RWPE2 (cell line): Measurements from ENCODE around the gene LAPTM5.
A peak's percentile ranks its signal among the peaks of the same experiment; 100 is the strongest.

Source experiments
- ATAC-seq: fragments of 200-7000 bp; cut with Tn5 transposase; 3 replicates; pipeline ENCODE4 v1.9.1; 2021; ENCODE audit warnings: low read depth
- DNase-seq: peaks from one replicate; pipeline ENCODE4 v3.0.0-alpha.2; 2020; ENCODE audit warnings: low spot score
- H3K27ac ChIP-seq: fragments of 450-650 bp; 2 replicates; pipeline ENCODE4 v1.5.1; 2017; ENCODE audit warnings: mild to moderate bottlenecking; ENCODE audit not compliant: poor library complexity, severe bottlenecking
- H3K27me3 ChIP-seq: fragments of 250-450 bp; sonication (Bioruptor Pico); 2 replicates; pipeline ENCODE4 v1.5.1; 2021; ENCODE audit warnings: mild to moderate bottlenecking, moderate library complexity; ENCODE audit not compliant: insufficient read depth, poor library complexity, severe bottlenecking
- H3K36me3 ChIP-seq: fragments of 250-450 bp; sonication (Bioruptor Pico); 2 replicates; pipeline ENCODE4 v1.5.1; 2020; ENCODE audit warnings: low read depth, mild to moderate bottlenecking, moderate library complexity
- H3K4me1 ChIP-seq: fragments of 250-450 bp; sonication (Bioruptor Pico); 2 replicates; pipeline ENCODE4 v1.5.1; 2021; ENCODE audit warnings: mild to moderate bottlenecking, moderate library complexity; ENCODE audit not compliant: insufficient read depth, poor library complexity, severe bottlenecking
- H3K4me3 ChIP-seq: fragments of 250-450 bp; sonication (Bioruptor Pico); 2 replicates; pipeline ENCODE4 v1.5.1; 2021; ENCODE audit warnings: mild to moderate bottlenecking, moderate library complexity; ENCODE audit not compliant: severe bottlenecking
- H3K9me3 ChIP-seq: fragments of 250-450 bp; sonication (Bioruptor Pico); 2 replicates; pipeline ENCODE4 v1.5.1; 2021; ENCODE audit warnings: mild to moderate bottlenecking, moderate library complexity; ENCODE audit not compliant: severe bottlenecking
- CTCF ChIP-seq: fragments of 450-650 bp; IDR thresholded peaks from one replicate; pipeline ENCODE4 v1.5.1; 2017; ENCODE audit warnings: mild to moderate bottlenecking, moderate library complexity; ENCODE audit not compliant: poor library complexity, severe bottlenecking

LAPTM5 gene

GRCh38 chr1:30693822-30694221 lies 63.8 kb downstream of the LAPTM5 start:
- H3K4me3 ChIP-seq, result no peak overlapping the region
- H3K27me3 ChIP-seq, result no peaks in the 10 kb centered on the region
- H3K4me1 ChIP-seq, result no peaks in the 10 kb centered on the region
- ATAC-seq (no peak), DNase-seq (no peak)
- H3K27ac ChIP-seq, result no peak overlapping the region
- no peak for TF ChIP-seq CTCF
- H3K9me3 ChIP-seq, result no peaks in the 10 kb centered on the region
- H3K36me3 ChIP-seq, result no peaks in the 10 kb centered on the region

GRCh38 chr1:30693366-30693765 lies 64.2 kb downstream of the LAPTM5 start:
- no peaks in the 10 kb centered on the region for H3K27me3 ChIP-seq
- DNase-seq (no peak), ATAC-seq (no peak)
- H3K9me3 ChIP-seq, result no peaks in the 10 kb centered on the region
- no peak for TF ChIP-seq CTCF
- no peaks in the 10 kb centered on the region for H3K4me1 ChIP-seq
- no peaks in the 10 kb centered on the region for H3K36me3 ChIP-seq
- no peak overlapping the region for H3K27ac ChIP-seq
- no peak overlapping the region for H3K4me3 ChIP-seq

- Histone ChIP-seq H3K27me3 (no peaks in the 10 kb centered on the region), H3K4me3 (no peak overlapping the region), H3K4me1 (no peaks in the 10 kb centered on the region), H3K36me3 (no peaks in the 10 kb centered on the region), H3K27ac (no peak overlapping the region), H3K9me3 (no peaks in the 10 kb centered on the region)
- ATAC-seq (no peak), DNase-seq (no peak)
- TF ChIP-seq CTCF, result no peak
These were observed 64.6 kb downstream of the LAPTM5 start for GRCh38 chr1:30692948-30693301.

GRCh38 chr1:30692201-30692947 lies 65.2 kb downstream of the LAPTM5 start:
- TF ChIP-seq CTCF, result no peak
- peak; percentile 26 for DNase-seq
- Histone ChIP-seq H3K27me3 (no peaks in the 10 kb centered on the region), H3K4me1 (no peaks in the 10 kb centered on the region), H3K36me3 (no peaks in the 10 kb centered on the region), H3K4me3 (no peak overlapping the region), H3K9me3 (no peaks in the 10 kb centered on the region), H3K27ac (no peak overlapping the region)
- ATAC-seq, result no peak

GRCh38 chr1:30691480-30691879 lies 66.1 kb downstream of the LAPTM5 start:
- no peak overlapping the region for H3K27ac ChIP-seq
- no peaks in the 10 kb centered on the region for H3K27me3 ChIP-seq
- no peak for DNase-seq
- H3K4me3 ChIP-seq, result no peak overlapping the region
- H3K36me3 ChIP-seq, result no peaks in the 10 kb centered on the region
- H3K4me1 ChIP-seq, result no peaks in the 10 kb centered on the region
- ATAC-seq, result no peak
- no peaks in the 10 kb centered on the region for H3K9me3 ChIP-seq
- no peak for TF ChIP-seq CTCF
